GM18499 (cell line): Measurements from ENCODE around the gene ISG20.

ENCODE experiments used
- ATAC-seq: cut with Tn5 transposase; IDR thresholded peaks from one replicate; pipeline ENCODE4 v1.9.1; 2021; ENCODE audit warnings: moderate number of reproducible peaks; ENCODE audit not compliant: insufficient read depth, unreplicated experiment

Gene ISG20

GRCh38 chr15:88678755-88679154, 39.9 kb downstream of the ISG20 start:
- ATAC-seq, result no peak

GRCh38 chr15:88680241-88681001, 41.6 kb downstream of the ISG20 start:
- ATAC-seq, result no peak

GRCh38 chr15:88681610-88682221, 42.9 kb downstream of the ISG20 start:
- no peak for ATAC-seq

GRCh38 chr15:88684345-88684744, 45.5 kb downstream of the ISG20 start:
- no peak for ATAC-seq

- no peak for ATAC-seq
Measured at GRCh38 chr15:88686166-88686565, 47.4 kb downstream of the ISG20 start.

- ATAC-seq, result no peak
Measured at GRCh38 chr15:88688394-88688933, 49.6 kb downstream of the ISG20 start.

- no peak for ATAC-seq
Measured at GRCh38 chr15:88690331-88690730, 51.5 kb downstream of the ISG20 start.

GRCh38 chr15:88693191-88693590, 54.4 kb downstream of the ISG20 start:
- no peak for ATAC-seq

GRCh38 chr15:88695101-88695500, 56.3 kb downstream of the ISG20 start:
- ATAC-seq, result no peak

GRCh38 chr15:88695691-88696251, 57.0 kb downstream of the ISG20 start:
- ATAC-seq, result no peak

GRCh38 chr15:88696254-88696653, 57.4 kb downstream of the ISG20 start:
- ATAC-seq, result no peak

GRCh38 chr15:88697276-88697675, 58.5 kb downstream of the ISG20 start:
- no peak for ATAC-seq

GRCh38 chr15:88699861-88700260, 61.0 kb downstream of the ISG20 start:
- ATAC-seq, result no peak

- ATAC-seq, result no peak
Measured at GRCh38 chr15:88700716-88701115, 61.9 kb downstream of the ISG20 start.

- peak; percentile 52 for ATAC-seq
Measured at GRCh38 chr15:88701561-88702095, 62.8 kb downstream of the ISG20 start.

- no peak for ATAC-seq
Measured at GRCh38 chr15:88702983-88703382, 64.2 kb downstream of the ISG20 start.

- ATAC-seq, result no peak
Measured at GRCh38 chr15:88703533-88703932, 64.7 kb downstream of the ISG20 start.

GRCh38 chr15:88704791-88705768, 66.3 kb downstream of the ISG20 start:
- no peak for ATAC-seq

GRCh38 chr15:88705769-88706165, 67.0 kb downstream of the ISG20 start:
- no peak for ATAC-seq
